ENCODE results near the gene DESI1.

DNA sequence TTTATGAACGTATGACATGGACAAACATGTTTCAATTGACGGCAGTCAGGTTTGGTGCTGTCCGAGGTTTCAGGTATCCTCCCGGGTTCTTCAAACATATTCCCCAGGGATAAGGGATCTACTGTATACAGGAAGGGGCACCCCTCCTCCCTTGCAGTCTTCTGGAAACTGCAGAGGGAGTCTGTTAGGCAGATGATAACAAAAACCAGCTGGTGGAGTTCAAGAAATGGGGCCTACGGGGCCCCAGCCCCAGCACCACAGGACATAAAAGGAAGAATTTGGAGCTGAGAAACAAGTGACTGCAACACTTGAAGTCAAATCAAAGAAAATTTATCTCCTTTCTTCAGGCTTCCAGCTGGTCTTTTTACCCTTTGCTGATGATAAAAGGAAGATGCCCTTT, 35.7 kb upstream of the DESI1 start:
- TF ChIP-seq SUZ12 (IDR thresholded peaks at IDR 0.05; ENCODE audit: extremely low read depth, insufficient read depth, insufficient read length): no peak
- no peak for TF ChIP-seq ZNF274 (IDR thresholded peaks at IDR 0.05; ENCODE audit: low read depth, low read length)
- TF ChIP-seq YY1 (IDR thresholded peaks at IDR 0.05; ENCODE audit: insufficient read depth, insufficient read length): no peak
